GM12878 (cell line): Measurements from ENCODE around the gene ADRA2B. TPM values are rescaled to one million over a fixed set of nuclear protein-coding genes. Genes with fewer than 3 reads are reported as not detected.

Source experiments
- ATAC-seq: fragments of 200-7000 bp; cut with Tn5 transposase; 3 replicates; pipeline ENCODE4 v1.9.1; 2020; ENCODE audit warnings: mild to moderate bottlenecking, moderate library complexity
- BruUV-seq: library from RNA; stranded (reverse); fragments of 400-500 nt; replicated peaks from 2 replicates; lab custom pipeline; 2021; lab: Mats Ljungman, UMichigan
- CTCF ChIA-PET: fragments of 300-600 bp; sonication (Branson Sonifier 250); formaldehyde crosslinking; extraction: SDS; loops from one replicate; lab custom pipeline; 2021; ENCODE audit warnings: inconsistent platforms; lab: Yijun Ruan, JAX
- POLR2A ChIA-PET: fragments of 350-600 bp; formaldehyde crosslinking; extraction: SDS; loops from one replicate; lab custom pipeline; 2021; ENCODE audit warnings: inconsistent platforms; lab: Charles Lee
- RAD21 ChIA-PET: fragments of 300-600 bp; sonication (Branson Sonifier 250); formaldehyde crosslinking; loops from one replicate; lab custom pipeline; 2023; ENCODE audit warnings: antibody characterized with exemption; ENCODE audit not compliant: unreplicated experiment; lab: Charles Lee
- SMC1A ChIA-PET: fragments of 300-600 bp; sonication (Branson Sonifier 250); formaldehyde crosslinking; loops from one replicate; lab custom pipeline; 2023; ENCODE audit not compliant: unreplicated experiment, uncharacterized antibody; lab: Charles Lee
- DNase-seq: peaks from one replicate; pipeline ENCODE4 v3.0.0-alpha.2; 2011; ENCODE audit warnings: low read depth, low spot score
- FAIRE-seq: peaks from 3 replicates; lab custom pipeline; 2011; peaks lifted over from hg19 to GRCh38; lab: Jason Lieb, UNC
- H2AFZ ChIP-seq: 2 replicates; pipeline ENCODE4 v1.6.0; 2011; ENCODE audit warnings: low read depth, low read length, control low read depth; ENCODE audit not compliant: control insufficient read depth
- H3K27ac ChIP-seq: 2 replicates; pipeline ENCODE4 v1.5.1; 2011; ENCODE audit warnings: control low read depth; ENCODE audit not compliant: control insufficient read depth, insufficient read depth
- H3K27me3 ChIP-seq, 2 experiments: replicated peaks in 1 of 2; 2 replicates each; pipeline versions ENCODE4 v1.6.0 to v1.6.1; 2011; ENCODE audit warnings: low read length in 1 of 2; ENCODE audit not compliant: control insufficient read depth in 2 of 2, insufficient read depth in 2 of 2
- H3K36me3 ChIP-seq, 2 experiments: 2 replicates each; pipeline ENCODE4 v1.5.1; 2011; ENCODE audit warnings: low read length in 1 of 2; ENCODE audit not compliant: control insufficient read depth in 2 of 2, insufficient read depth in 2 of 2
- H3K4me1 ChIP-seq: 2 replicates; pipeline ENCODE4 v1.6.1; 2011; ENCODE audit warnings: mild to moderate bottlenecking, low read length, moderate library complexity, mixed read lengths; ENCODE audit not compliant: control insufficient read depth, insufficient read depth
- H3K4me2 ChIP-seq: 2 replicates; pipeline ENCODE4 v1.6.0; 2011; ENCODE audit warnings: control low read depth; ENCODE audit not compliant: control insufficient read depth, insufficient read depth
- H3K4me3 ChIP-seq: fragments of 200-600 bp; sonication (generic); 2 replicates; pipeline ENCODE4 v1.5.1; 2016
- H3K79me2 ChIP-seq: 2 replicates; pipeline ENCODE4 v1.6.0; 2011; ENCODE audit warnings: low read length; ENCODE audit not compliant: control insufficient read depth, insufficient read depth
- H3K9ac ChIP-seq: 2 replicates; pipeline ENCODE4 v1.8.0; 2011; ENCODE audit warnings: low read length, control low read depth, mixed read lengths; ENCODE audit not compliant: control insufficient read depth, insufficient read depth
- H3K9me3 ChIP-seq: replicated peaks from 3 replicates; pipeline ENCODE4 v1.5.1; 2011; ENCODE audit warnings: mild to moderate bottlenecking, low read length; ENCODE audit not compliant: control insufficient read depth, insufficient read depth
- H4K20me1 ChIP-seq: 2 replicates; pipeline ENCODE4 v1.6.0; 2011; ENCODE audit not compliant: control insufficient read depth, insufficient read depth
- CBFB ChIP-seq: IDR thresholded peaks from 2 replicates; pipeline ENCODE4 v1.6.1; 2016; ENCODE audit warnings: antibody characterized with exemption, low read depth
- CREM ChIP-seq: IDR thresholded peaks from 2 replicates; pipeline ENCODE4 v1.6.1; 2014; ENCODE audit warnings: antibody characterized with exemption, low read depth
- DPF2 ChIP-seq: fragments of 450-650 bp; IDR thresholded peaks from 2 replicates; pipeline ENCODE4 v1.6.1; 2017; ENCODE audit warnings: mild to moderate bottlenecking
- HDAC2 ChIP-seq: fragments of 200-600 bp; sonication (generic); IDR thresholded peaks from 2 replicates; pipeline ENCODE4 v1.6.1; 2017
- IKZF1 ChIP-seq: fragments of 450-650 bp; conservative IDR thresholded peaks from 2 replicates; pipeline ENCODE4 v1.6.1; 2017; ENCODE audit warnings: antibody characterized with exemption, mild to moderate bottlenecking
- KAT2A ChIP-seq: conservative IDR thresholded peaks from 2 replicates; pipeline ENCODE4 v1.6.1; 2011; ENCODE audit warnings: low read depth, low read length; ENCODE audit not compliant: control insufficient read depth
- TCF3 ChIP-seq: IDR thresholded peaks from 2 replicates; pipeline ENCODE4 v1.6.1; 2012; ENCODE audit warnings: low read depth, mild to moderate bottlenecking, low read length, borderline replicate concordance; ENCODE audit not compliant: insufficient read depth
- WGBS: methylation state at CpG from one replicate; pipeline ENCODE4 v1.1.6; 2016; ENCODE audit warnings: low lambda C conversion rate; ENCODE audit not compliant: insufficient replicate concordance, insufficient coverage; ENCODE audit errors: missing lambda C conversion rate; 5-methylcytosine and 5-hydroxymethylcytosine counted together
- in situ Hi-C: fragments of 300-500 bp; cut with MboI; formaldehyde crosslinking; loops from 9 replicates; pipeline ENCODE4 v1.14.3; 2018; ENCODE audit warnings: mixed read lengths
- intact Hi-C: fragments of 100-400 bp; cut with micrococcal nuclease; formaldehyde crosslinking; loops from one replicate; pipeline ENCODE4 v1.14.2; 2022; ENCODE audit not compliant: unreplicated experiment
- polyA plus RNA-seq, 11 experiments: library from polyadenylated mRNA; depleted of rRNA in 4 of 11; unstranded in 6 of 11; stranded (reverse) in 5 of 11; fragments of >200 nt; fragmentation: Nextera tagmentation in 4 of 11; fragmentation: Illumina TruSeq in 1 of 11; extraction: Ambion mirVana in 4 of 11; extraction: Trizol in 1 of 11; gene quantifications; 1 replicate in 1 of 11; 2 replicates in 10 of 11; pipeline versions ENCODE4 v1.2.1 to v1.2.3, GENCODE V29; 2011 to 2016; ENCODE audit warnings: inconsistent platforms in 2 of 11, missing spikeins in 2 of 11, low read depth in 1 of 11
- total RNA-seq, 4 experiments: library from RNA; depleted of rRNA in 3 of 4; stranded (reverse); fragments of >200 nt in 3 of 4; fragmentation: Illumina TruSeq in 1 of 4; extraction: Trizol in 1 of 4; gene quantifications; 2 replicates each; pipeline versions ENCODE4 v1.2.1 to v1.2.3, GENCODE V29; 2013 to 2021
- TF ChIP-seq, protein P1 (sequence below): fragments of 450-650 bp; formaldehyde crosslinking; IDR thresholded peaks from 2 replicates; pipeline ENCODE4 v1.4.0; 2020; ENCODE audit warnings: mild to moderate bottlenecking, moderate library complexity
- TF ChIP-seq, protein P2 (sequence below): fragments of 450-650 bp; IDR thresholded peaks from 2 replicates; pipeline ENCODE4 v1.6.1; 2017; ENCODE audit warnings: mild to moderate bottlenecking, moderate library complexity

Gene ADRA2B
- total and polyA plus RNA-seq, 10 of the 15 experiments (the other 5 are each of a cell fraction or from before 2014, with no cell fraction given): 0.01 to 0.10 (median 0.04) TPM; not detected in 6

DNA sequence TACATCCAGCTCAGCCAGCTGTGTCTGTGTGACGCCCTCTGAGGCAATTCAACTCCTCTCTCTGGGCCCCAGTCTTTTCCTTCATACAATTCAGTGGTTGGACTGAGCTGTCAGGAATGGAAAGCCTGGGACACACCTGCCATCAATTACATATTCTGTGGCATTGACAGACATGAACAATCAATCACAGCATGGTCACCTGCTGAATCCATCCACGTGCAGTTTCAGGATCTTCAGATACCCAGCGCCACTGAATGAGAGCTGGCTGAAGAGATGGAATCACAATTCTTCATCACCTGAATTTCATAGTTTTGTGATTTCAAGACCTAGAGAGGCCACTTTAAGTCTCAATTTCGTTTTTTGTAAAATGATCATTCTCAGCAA lies 5.1 kb downstream of the ADRA2B start:
- SMC1A ChIA-PET: no interaction called here
- H3K9ac ChIP-seq: no peak overlapping the region
- no peak for TF ChIP-seq TCF3
- no peak for TF ChIP-seq IKZF1
- TF ChIP-seq, protein P1, sequence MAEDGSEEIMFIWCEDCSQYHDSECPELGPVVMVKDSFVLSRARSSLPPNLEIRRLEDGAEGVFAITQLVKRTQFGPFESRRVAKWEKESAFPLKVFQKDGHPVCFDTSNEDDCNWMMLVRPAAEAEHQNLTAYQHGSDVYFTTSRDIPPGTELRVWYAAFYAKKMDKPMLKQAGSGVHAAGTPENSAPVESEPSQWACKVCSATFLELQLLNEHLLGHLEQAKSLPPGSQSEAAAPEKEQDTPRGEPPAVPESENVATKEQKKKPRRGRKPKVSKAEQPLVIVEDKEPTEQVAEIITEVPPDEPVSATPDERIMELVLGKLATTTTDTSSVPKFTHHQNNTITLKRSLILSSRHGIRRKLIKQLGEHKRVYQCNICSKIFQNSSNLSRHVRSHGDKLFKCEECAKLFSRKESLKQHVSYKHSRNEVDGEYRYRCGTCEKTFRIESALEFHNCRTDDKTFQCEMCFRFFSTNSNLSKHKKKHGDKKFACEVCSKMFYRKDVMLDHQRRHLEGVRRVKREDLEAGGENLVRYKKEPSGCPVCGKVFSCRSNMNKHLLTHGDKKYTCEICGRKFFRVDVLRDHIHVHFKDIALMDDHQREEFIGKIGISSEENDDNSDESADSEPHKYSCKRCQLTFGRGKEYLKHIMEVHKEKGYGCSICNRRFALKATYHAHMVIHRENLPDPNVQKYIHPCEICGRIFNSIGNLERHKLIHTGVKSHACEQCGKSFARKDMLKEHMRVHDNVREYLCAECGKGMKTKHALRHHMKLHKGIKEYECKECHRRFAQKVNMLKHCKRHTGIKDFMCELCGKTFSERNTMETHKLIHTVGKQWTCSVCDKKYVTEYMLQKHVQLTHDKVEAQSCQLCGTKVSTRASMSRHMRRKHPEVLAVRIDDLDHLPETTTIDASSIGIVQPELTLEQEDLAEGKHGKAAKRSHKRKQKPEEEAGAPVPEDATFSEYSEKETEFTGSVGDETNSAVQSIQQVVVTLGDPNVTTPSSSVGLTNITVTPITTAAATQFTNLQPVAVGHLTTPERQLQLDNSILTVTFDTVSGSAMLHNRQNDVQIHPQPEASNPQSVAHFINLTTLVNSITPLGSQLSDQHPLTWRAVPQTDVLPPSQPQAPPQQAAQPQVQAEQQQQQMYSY (CRISPR knock-in tag): no peak
- TF ChIP-seq DPF2: no peak
- TF ChIP-seq KAT2A: no peak
- TF ChIP-seq, protein P2, sequence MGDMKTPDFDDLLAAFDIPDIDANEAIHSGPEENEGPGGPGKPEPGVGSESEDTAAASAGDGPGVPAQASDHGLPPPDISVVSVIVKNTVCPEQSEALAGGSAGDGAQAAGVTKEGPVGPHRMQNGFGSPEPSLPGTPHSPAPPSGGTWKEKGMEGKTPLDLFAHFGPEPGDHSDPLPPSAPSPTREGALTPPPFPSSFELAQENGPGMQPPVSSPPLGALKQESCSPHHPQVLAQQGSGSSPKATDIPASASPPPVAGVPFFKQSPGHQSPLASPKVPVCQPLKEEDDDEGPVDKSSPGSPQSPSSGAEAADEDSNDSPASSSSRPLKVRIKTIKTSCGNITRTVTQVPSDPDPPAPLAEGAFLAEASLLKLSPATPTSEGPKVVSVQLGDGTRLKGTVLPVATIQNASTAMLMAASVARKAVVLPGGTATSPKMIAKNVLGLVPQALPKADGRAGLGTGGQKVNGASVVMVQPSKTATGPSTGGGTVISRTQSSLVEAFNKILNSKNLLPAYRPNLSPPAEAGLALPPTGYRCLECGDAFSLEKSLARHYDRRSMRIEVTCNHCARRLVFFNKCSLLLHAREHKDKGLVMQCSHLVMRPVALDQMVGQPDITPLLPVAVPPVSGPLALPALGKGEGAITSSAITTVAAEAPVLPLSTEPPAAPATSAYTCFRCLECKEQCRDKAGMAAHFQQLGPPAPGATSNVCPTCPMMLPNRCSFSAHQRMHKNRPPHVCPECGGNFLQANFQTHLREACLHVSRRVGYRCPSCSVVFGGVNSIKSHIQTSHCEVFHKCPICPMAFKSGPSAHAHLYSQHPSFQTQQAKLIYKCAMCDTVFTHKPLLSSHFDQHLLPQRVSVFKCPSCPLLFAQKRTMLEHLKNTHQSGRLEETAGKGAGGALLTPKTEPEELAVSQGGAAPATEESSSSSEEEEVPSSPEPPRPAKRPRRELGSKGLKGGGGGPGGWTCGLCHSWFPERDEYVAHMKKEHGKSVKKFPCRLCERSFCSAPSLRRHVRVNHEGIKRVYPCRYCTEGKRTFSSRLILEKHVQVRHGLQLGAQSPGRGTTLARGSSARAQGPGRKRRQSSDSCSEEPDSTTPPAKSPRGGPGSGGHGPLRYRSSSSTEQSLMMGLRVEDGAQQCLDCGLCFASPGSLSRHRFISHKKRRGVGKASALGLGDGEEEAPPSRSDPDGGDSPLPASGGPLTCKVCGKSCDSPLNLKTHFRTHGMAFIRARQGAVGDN: no peak
- TF ChIP-seq CREM: no peak
- no peak for TF ChIP-seq CBFB
- TF ChIP-seq HDAC2: no peak
- no TSS peak for BruUV-seq
- H3K27ac ChIP-seq: no peak overlapping the region
- in situ Hi-C loops: no loop called here
- H3K36me3 ChIP-seq: no peaks in the 10 kb centered on the region
- H4K20me1 ChIP-seq: no peaks in the 10 kb centered on the region
- no peaks in the 10 kb centered on the region for H3K79me2 ChIP-seq
- CTCF ChIA-PET: interaction anchor here (0.6 to 1.7 kb wide), 5 partner anchors 9 to 148 kb away, joined by 3 to 7 read pairs (median 4); no protein-coding TSS in a partner anchor
- H2AFZ ChIP-seq: no peak overlapping the region
- RAD21 ChIA-PET: interaction anchor here (1.6 kb wide), 1 partner anchor 63 kb away, joined by 4 read pairs; no protein-coding TSS in a partner anchor
- no peak overlapping the region for H3K4me2 ChIP-seq
- no peaks in the 10 kb centered on the region for H3K27me3 ChIP-seq
- WGBS: 48% methylated on average over 4 of the region's 4 CpGs
- DNase-seq (no peak), FAIRE-seq (no peak), ATAC-seq (no peak)
- POLR2A ChIA-PET: interaction anchor here (0.7 kb wide), 1 partner anchor 123 kb away, joined by 3 read pairs; no protein-coding TSS in a partner anchor
- no peak overlapping the region for H3K4me3 ChIP-seq
- intact Hi-C loops: no loop called here
- H3K9me3 ChIP-seq: no peaks in the 10 kb centered on the region
- H3K4me1 ChIP-seq: no peaks in the 10 kb centered on the region
